ENCODE data around the gene UBE2L5.

UBE2L5 gene

GRCh38 chr13:30422054-30422839 is at the start of gene UBE2L5:
TSS of gene UBE2L5 (plus strand) at chr13:30422493. CDS start at chr13:30427991, 5,498 bp downstream.
- peak; percentile 9 to 63 for DNase-seq

GRCh38 chr13:30373727-30374126 is 48.6 kb upstream of the UBE2L5 start:
- DNase-seq = no peak

- peak in 1 of 2 experiments; percentile 28 for DNase-seq
These were observed 46.9 kb upstream of the UBE2L5 start for GRCh38 chr13:30375265-30375835.

- DNase-seq = no peak
These were observed 45.6 kb upstream of the UBE2L5 start for GRCh38 chr13:30376426-30377311.

GRCh38 chr13:30377312-30377685 is 45.0 kb upstream of the UBE2L5 start:
- no peak for DNase-seq

GRCh38 chr13:30378191-30378590 is 44.1 kb upstream of the UBE2L5 start:
- DNase-seq = no peak

GRCh38 chr13:30381049-30381448 is 41.2 kb upstream of the UBE2L5 start:
- DNase-seq = no peak

GRCh38 chr13:30382836-30383525 is 39.3 kb upstream of the UBE2L5 start:
- DNase-seq = peak; percentile 22 to 35

- no peak for DNase-seq
These were observed 33.6 kb upstream of the UBE2L5 start for GRCh38 chr13:30388406-30389283.

GRCh38 chr13:30391956-30392680 is 30.2 kb upstream of the UBE2L5 start:
- DNase-seq = no peak

GRCh38 chr13:30392681-30393045 is 29.6 kb upstream of the UBE2L5 start:
- DNase-seq = no peak

GRCh38 chr13:30394751-30395191 is 27.5 kb upstream of the UBE2L5 start:
- DNase-seq = no peak

GRCh38 chr13:30395192-30396158 is 26.8 kb upstream of the UBE2L5 start:
- peak; percentile 57 to 73 for DNase-seq

GRCh38 chr13:30396434-30397075 is 25.7 kb upstream of the UBE2L5 start:
- DNase-seq = no peak

- no peak for DNase-seq
These were observed 23.7 kb upstream of the UBE2L5 start for GRCh38 chr13:30398601-30399072.

GRCh38 chr13:30400376-30400775 is 21.9 kb upstream of the UBE2L5 start:
- DNase-seq = no peak

- DNase-seq = no peak
These were observed 20.9 kb upstream of the UBE2L5 start for GRCh38 chr13:30401347-30401746.

GRCh38 chr13:30403456-30403855 is 18.8 kb upstream of the UBE2L5 start:
- no peak for DNase-seq

GRCh38 chr13:30404207-30404606 is 18.1 kb upstream of the UBE2L5 start:
- no peak for DNase-seq
